Epithelial cell of proximal tubule (primary cell): ENCODE measurements around the gene RNF215. TPM values are rescaled to one million over a fixed set of nuclear protein-coding genes. Genes with fewer than 3 reads are reported as not detected.

Experiments used
- DNase-seq: peaks from one replicate; pipeline ENCODE4 v3.0.0-alpha.2; 2011; ENCODE audit warnings: low read depth
- H3K4me3 ChIP-seq: 2 replicates; pipeline ENCODE4 v1.5.1; 2011; ENCODE audit warnings: low read depth, mild to moderate bottlenecking, low read length
- CTCF ChIP-seq: conservative IDR thresholded peaks from 2 replicates; pipeline ENCODE4 v1.5.1; 2012; ENCODE audit warnings: low read depth, mild to moderate bottlenecking, low read length
- total RNA-seq: library from RNA; depleted of rRNA; stranded (reverse); fragments of >200 nt; gene quantifications from 2 replicates; pipeline ENCODE4 v1.2.3, GENCODE V29; 2015

RNF215 gene
- total RNA-seq, 1 donor from 2014 or later, result 28.0 TPM

GRCh38 chr22:30356449-30357235 is 30.6 kb downstream of the RNF215 start, which contains the start of the genes CCDC157 and SF3A1:
Gene CCDC157, plus strand, starts transcription at chr22:30357007. Its CDS starts 8,994 bp downstream, at chr22:30366001.
Gene SF3A1, minus strand, starts transcription at chr22:30356894. Its CDS starts 102 bp downstream, at chr22:30356792.
- peak within 1 kb of the TSS; percentile 90 for H3K4me3 ChIP-seq
- DNase-seq, result peak; percentile 41
- TF ChIP-seq CTCF, result no peak

- no peak overlapping the region for H3K4me3 ChIP-seq
- no peak for DNase-seq
- no peak for TF ChIP-seq CTCF
These were observed 32.6 kb downstream of the RNF215 start for GRCh38 chr22:30354644-30355043.

GRCh38 chr22:30351226-30351625 is 36.0 kb downstream of the RNF215 start:
- TF ChIP-seq CTCF, result no peak
- DNase-seq, result no peak
- H3K4me3 ChIP-seq, result no peak overlapping the region

- H3K4me3 ChIP-seq, result no peak overlapping the region
- no peak for TF ChIP-seq CTCF
- DNase-seq, result no peak
These were observed 38.4 kb downstream of the RNF215 start for GRCh38 chr22:30348809-30349208.

- TF ChIP-seq CTCF, result no peak
- H3K4me3 ChIP-seq, result no peak overlapping the region
- no peak for DNase-seq
These were observed 38.8 kb downstream of the RNF215 start for GRCh38 chr22:30348404-30348803.

- no peak for DNase-seq
- H3K4me3 ChIP-seq, result no peak overlapping the region
- TF ChIP-seq CTCF, result no peak
These were observed 39.8 kb downstream of the RNF215 start for GRCh38 chr22:30347255-30347892.
